Measurements from ENCODE around the gene ERVH48-1.
"Not testable (repeated sequence)": the region's sequence is repeated elsewhere in the genome, so short reads cannot be mapped to it uniquely, and the experiment has no call there.

Gene ERVH48-1

GRCh38 chr21:42875811-42876210, 49.6 kb downstream of the ERVH48-1 start:
- WGBS, 2 experiments: 92% methylated on average over 9 to 10 of the region's 10 CpGs
- H3K27me3 ChIP-seq (ENCODE audit: control insufficient read depth, insufficient read depth, low read length, poor library complexity, severe bottlenecking); H3K4me1 ChIP-seq (ENCODE audit: control insufficient read depth, insufficient read depth, low read length); H3K27ac ChIP-seq (ENCODE audit: insufficient read depth, low read depth, low read length, poor library complexity, severe bottlenecking); H3K4me3 ChIP-seq (ENCODE audit: insufficient read depth, low read depth, low read length); H3K9me3 ChIP-seq (ENCODE audit: control insufficient read depth, low read length): not testable (repeated sequence)
- peaks cover 24% of the 10 kb centered on the region for H3K36me3 ChIP-seq (ENCODE audit: control insufficient read depth, insufficient read depth, low read length)

- Histone ChIP-seq H3K9me3 (ENCODE audit: control insufficient read depth, low read length) (no peaks in the 10 kb centered on the region), H3K27ac (ENCODE audit: insufficient read depth, low read depth, low read length, poor library complexity, severe bottlenecking) (no peak overlapping the region), H3K27me3 (ENCODE audit: control insufficient read depth, insufficient read depth, low read length, poor library complexity, severe bottlenecking) (no peaks in the 10 kb centered on the region), H3K36me3 (ENCODE audit: control insufficient read depth, insufficient read depth, low read length) (peaks cover 24% of the 10 kb centered on the region), H3K4me1 (ENCODE audit: control insufficient read depth, insufficient read depth, low read length) (no peaks in the 10 kb centered on the region), H3K4me3 (ENCODE audit: insufficient read depth, low read depth, low read length) (no peak overlapping the region)
- 95 to 97% methylated on average over 7 of the region's 7 CpGs for WGBS, 2 experiments
Measured at GRCh38 chr21:42873096-42873495, 52.3 kb downstream of the ERVH48-1 start.

GRCh38 chr21:42868196-42868595, 57.2 kb downstream of the ERVH48-1 start:
- Histone ChIP-seq H3K9me3 (ENCODE audit: control insufficient read depth, low read length) (no peaks in the 10 kb centered on the region), H3K4me1 (ENCODE audit: control insufficient read depth, insufficient read depth, low read length) (no peaks in the 10 kb centered on the region), H3K27ac (ENCODE audit: insufficient read depth, low read depth, low read length, poor library complexity, severe bottlenecking) (no peak overlapping the region), H3K4me3 (ENCODE audit: insufficient read depth, low read depth, low read length) (no peak overlapping the region), H3K36me3 (ENCODE audit: control insufficient read depth, insufficient read depth, low read length) (peaks cover 24% of the 10 kb centered on the region), H3K27me3 (ENCODE audit: control insufficient read depth, insufficient read depth, low read length, poor library complexity, severe bottlenecking) (no peaks in the 10 kb centered on the region)
- WGBS, 2 experiments: 91% methylated on average over 10 of the region's 10 CpGs
